ENCODE results near the gene RAB3GAP1. TPM values are rescaled to one million over a fixed set of nuclear protein-coding genes. Genes with fewer than 3 reads are reported as not detected.
A peak's percentile ranks its signal among the peaks of the same experiment; 100 is the strongest.

The RAB3GAP1 gene
- polyA plus RNA-seq, 1 of the 3 experiments (the other 2 are of a cell fraction) = 10.9 TPM

DNA sequence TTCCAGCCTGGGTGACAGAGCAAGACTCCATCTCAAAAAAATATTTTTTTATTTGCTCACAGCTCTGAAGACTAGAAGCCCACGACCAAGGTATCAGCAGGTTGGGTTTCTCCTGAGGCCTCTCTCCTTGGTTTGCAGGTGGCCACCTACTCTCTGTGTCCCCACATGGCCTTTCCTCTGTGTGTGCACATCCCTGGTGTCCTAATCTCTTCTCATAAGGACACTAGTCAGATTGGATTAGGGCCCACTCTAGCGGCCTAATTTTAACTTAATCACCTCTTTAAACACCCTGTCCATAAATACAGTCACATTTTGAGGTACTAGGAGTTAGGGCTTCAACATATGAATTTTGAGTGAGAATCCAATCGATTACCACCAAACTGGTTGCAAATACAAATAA is 2.0 kb upstream of the RAB3GAP1 start:
- H3K9me2 ChIP-seq = no peaks in the 10 kb centered on the region

DNA sequence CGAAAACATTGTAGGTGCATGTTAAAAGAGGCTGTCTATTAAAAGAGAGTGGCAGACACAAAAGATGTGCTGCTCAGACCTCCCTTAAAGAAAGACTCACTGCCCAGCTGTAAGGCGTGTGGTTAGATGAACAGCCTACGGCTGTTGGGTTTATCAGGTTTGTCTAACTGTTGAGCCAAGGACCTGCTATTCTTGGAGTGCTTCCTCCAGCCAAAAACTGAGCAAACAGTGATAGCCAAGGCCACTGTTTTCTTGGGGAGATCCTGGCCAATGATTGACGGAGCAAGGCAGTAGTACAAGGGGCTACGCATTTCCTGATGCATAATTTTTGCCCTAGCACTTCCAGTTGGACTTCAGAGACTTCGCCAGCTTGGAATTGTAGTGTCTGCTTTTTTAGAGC is 1.4 kb upstream of the RAB3GAP1 start:
- H3K36me3 ChIP-seq (replicated peaks in 1 of 2; ENCODE audit: control insufficient read depth in 1 of 2, insufficient read depth in 2 of 2, low read length in 1 of 2) = peaks cover 0 to 4% of the 10 kb centered on the region in 2 experiments
- H2AFZ ChIP-seq (ENCODE audit: low read depth) = no peak overlapping the region
- H4K20me1 ChIP-seq (ENCODE audit: insufficient read depth) = peaks cover 6% of the 10 kb centered on the region
- H3K79me2 ChIP-seq (ENCODE audit: insufficient read depth) = peaks cover 39% of the 10 kb centered on the region
- peaks cover 19% of the 10 kb centered on the region for H3F3A ChIP-seq (replicated peaks; ENCODE audit: insufficient read depth)
- H3K4me1 ChIP-seq (ENCODE audit: control insufficient read depth in 1 of 2, insufficient read depth in 2 of 2, low read depth in 1 of 2, low read length in 1 of 2) = peaks cover 11 to 18% of the 10 kb centered on the region in 2 experiments
- ChIA-PET CTCF (no interaction called here), POLR2A (no interaction called here)
- no peak overlapping the region for H3K4me2 ChIP-seq
- TF ChIP-seq FOXM1 (IDR thresholded peaks at IDR 0.05; ENCODE audit: low read depth) (no peak), EP300 (IDR thresholded peaks at IDR 0.05; ENCODE audit: borderline replicate concordance in 1 of 2, low read depth in 1 of 2, low read length in 1 of 2) (no peak), NRF1 (IDR thresholded peaks at IDR 0.05; ENCODE audit: low read depth, low read length) (no peak)
- TF ChIP-seq, protein P1, sequence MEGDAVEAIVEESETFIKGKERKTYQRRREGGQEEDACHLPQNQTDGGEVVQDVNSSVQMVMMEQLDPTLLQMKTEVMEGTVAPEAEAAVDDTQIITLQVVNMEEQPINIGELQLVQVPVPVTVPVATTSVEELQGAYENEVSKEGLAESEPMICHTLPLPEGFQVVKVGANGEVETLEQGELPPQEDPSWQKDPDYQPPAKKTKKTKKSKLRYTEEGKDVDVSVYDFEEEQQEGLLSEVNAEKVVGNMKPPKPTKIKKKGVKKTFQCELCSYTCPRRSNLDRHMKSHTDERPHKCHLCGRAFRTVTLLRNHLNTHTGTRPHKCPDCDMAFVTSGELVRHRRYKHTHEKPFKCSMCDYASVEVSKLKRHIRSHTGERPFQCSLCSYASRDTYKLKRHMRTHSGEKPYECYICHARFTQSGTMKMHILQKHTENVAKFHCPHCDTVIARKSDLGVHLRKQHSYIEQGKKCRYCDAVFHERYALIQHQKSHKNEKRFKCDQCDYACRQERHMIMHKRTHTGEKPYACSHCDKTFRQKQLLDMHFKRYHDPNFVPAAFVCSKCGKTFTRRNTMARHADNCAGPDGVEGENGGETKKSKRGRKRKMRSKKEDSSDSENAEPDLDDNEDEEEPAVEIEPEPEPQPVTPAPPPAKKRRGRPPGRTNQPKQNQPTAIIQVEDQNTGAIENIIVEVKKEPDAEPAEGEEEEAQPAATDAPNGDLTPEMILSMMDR (IDR thresholded peaks at IDR 0.05) = no peak
- H3K27me3 ChIP-seq (ENCODE audit: insufficient read depth) = no peaks in the 10 kb centered on the region
- no peaks in the 10 kb centered on the region for H3K9me3 ChIP-seq
- no peak overlapping the region for H3K9ac ChIP-seq
- H3K27ac ChIP-seq (ENCODE audit: low read depth in 2 of 2, low read length in 1 of 2) = no peak overlapping the region
- no peak overlapping the region for H3K4me3 ChIP-seq (ENCODE audit: low read depth in 2 of 2, low read length in 1 of 2)
- 90% methylated on average over 6 of the region's 6 CpGs for WGBS (ENCODE audit: low lambda C conversion rate)
- no peaks in the 10 kb centered on the region for H3K9me2 ChIP-seq
- DNase-seq = no peak

More for the DNA sequence above, 2.0 kb upstream of the RAB3GAP1 start:
- Histone ChIP-seq H3F3A (replicated peaks; ENCODE audit: insufficient read depth) (peaks cover 15% of the 10 kb centered on the region), H3K9ac (no peak overlapping the region), H3K27ac (ENCODE audit: low read depth in 2 of 2, low read length in 1 of 2) (no peak overlapping the region), H3K4me3 (ENCODE audit: low read depth in 2 of 2, low read length in 1 of 2) (no peak overlapping the region), H3K79me2 (ENCODE audit: insufficient read depth) (peaks cover 34% of the 10 kb centered on the region), H4K20me1 (ENCODE audit: insufficient read depth) (peaks cover 6% of the 10 kb centered on the region), H3K4me1 (ENCODE audit: control insufficient read depth in 1 of 2, insufficient read depth in 2 of 2, low read depth in 1 of 2, low read length in 1 of 2) (peaks cover 11 to 18% of the 10 kb centered on the region in 2 experiments), H3K4me2 (no peak overlapping the region), H2AFZ (ENCODE audit: low read depth) (no peak overlapping the region), H3K36me3 (replicated peaks in 1 of 2; ENCODE audit: control insufficient read depth in 1 of 2, insufficient read depth in 2 of 2, low read length in 1 of 2) (peaks cover 0 to 4% of the 10 kb centered on the region in 2 experiments), H3K9me3 (no peaks in the 10 kb centered on the region), H3K27me3 (ENCODE audit: insufficient read depth) (no peaks in the 10 kb centered on the region)
- WGBS (ENCODE audit: low lambda C conversion rate) = 50% methylated on average over 3 of the region's 3 CpGs
- no peak for DNase-seq
- CTCF ChIA-PET = no interaction called here
- POLR2A ChIA-PET = no interaction called here
- TF ChIP-seq TAF1 (IDR thresholded peaks at IDR 0.05; ENCODE audit: borderline replicate concordance, low read depth, low read length) (no peak), TEAD4 (IDR thresholded peaks at IDR 0.05; ENCODE audit: borderline replicate concordance, insufficient read depth) (no peak)

DNA sequence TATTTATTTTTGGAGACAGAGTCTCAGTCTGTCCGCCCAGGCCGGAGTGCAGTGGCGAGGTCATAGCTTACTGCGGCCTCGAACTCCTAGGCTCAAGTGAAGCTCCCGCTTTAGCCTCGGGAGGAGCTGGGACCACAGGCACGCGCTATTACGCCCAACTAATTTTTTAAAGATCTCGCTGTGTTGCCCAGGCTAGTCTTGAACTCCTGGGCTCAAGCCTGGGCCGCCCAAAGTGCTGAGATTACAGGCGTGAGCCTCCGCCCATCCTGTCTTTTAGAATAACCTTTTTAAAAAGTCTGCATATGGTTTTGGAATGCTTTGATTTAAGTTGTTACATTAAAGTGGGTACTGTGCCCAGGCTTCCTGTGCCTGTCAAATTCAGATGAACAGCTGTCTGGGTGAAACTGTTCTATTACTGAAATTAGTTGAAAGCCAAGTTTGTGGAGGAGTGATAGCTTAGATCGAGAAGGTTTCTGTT is 944 bp downstream of the RAB3GAP1 start:
- POLR2A ChIA-PET = no interaction called here

More for the DNA sequence above, 944 bp downstream of the RAB3GAP1 start:
- Histone ChIP-seq H3K4me2 (peak overlapping the region; percentile 97), H3F3A (replicated peaks; ENCODE audit: insufficient read depth) (peaks cover 23% of the 10 kb centered on the region), H3K36me3 (replicated peaks in 1 of 2; ENCODE audit: control insufficient read depth in 1 of 2, insufficient read depth in 2 of 2, low read length in 1 of 2) (peaks cover 8 to 18% of the 10 kb centered on the region in 2 experiments), H3K4me3 (ENCODE audit: low read depth in 2 of 2, low read length in 1 of 2) (peak overlapping the region; percentile 90 to 98), H3K9me3 (no peaks in the 10 kb centered on the region), H3K79me2 (ENCODE audit: insufficient read depth) (peaks cover 63% of the 10 kb centered on the region), H4K20me1 (ENCODE audit: insufficient read depth) (peaks cover 6% of the 10 kb centered on the region), H3K27me3 (ENCODE audit: insufficient read depth) (no peaks in the 10 kb centered on the region), H3K9ac (peak overlapping the region; percentile 98), H3K9me2 (no peaks in the 10 kb centered on the region), H3K4me1 (ENCODE audit: control insufficient read depth in 1 of 2, insufficient read depth in 2 of 2, low read depth in 1 of 2, low read length in 1 of 2) (peaks cover 11 to 22% of the 10 kb centered on the region in 2 experiments), H3K27ac (ENCODE audit: low read depth in 2 of 2, low read length in 1 of 2) (peak overlapping the region in 1 of 2 experiments; percentile 95; a peak in 2 of 4 replicates), H2AFZ (ENCODE audit: low read depth) (no peak overlapping the region)
- no peak for TF ChIP-seq NRF1 (IDR thresholded peaks at IDR 0.05; ENCODE audit: low read depth, low read length)
- CTCF ChIA-PET = interaction anchor here (0.7 to 2.3 kb wide), 3 partner anchors 548 to 657 kb away, joined by 3 to 8 read pairs (median 3); no protein-coding TSS in a partner anchor
- DNase-seq = no peak
- 26% methylated on average over 15 of the region's 15 CpGs for WGBS (ENCODE audit: low lambda C conversion rate)

Data from SK-N-SH (cell line).